OCI-LY7 (cell line): ENCODE results near the gene PLPPR3. TPM values are rescaled to one million over a fixed set of nuclear protein-coding genes. Genes with fewer than 3 reads are reported as not detected.

ENCODE experiments used
- BruUV-seq: library from RNA; stranded (reverse); fragments of 400-500 nt; replicated peaks from 2 replicates; lab custom pipeline; 2021; lab: Mats Ljungman, UMichigan
- CTCF ChIA-PET: fragments of 300-600 bp; sonication (Branson Sonifier 250); formaldehyde crosslinking; loops from one replicate; lab custom pipeline; 2022; ENCODE audit warnings: antibody characterized with exemption; ENCODE audit not compliant: unreplicated experiment; lab: Charles Lee
- POLR2A ChIA-PET: fragments of 300-600 bp; sonication (Branson Sonifier 250); formaldehyde crosslinking; loops from one replicate; lab custom pipeline; 2022; ENCODE audit warnings: antibody characterized with exemption; lab: Charles Lee
- DNase-seq: peaks from one replicate; pipeline ENCODE4 v3.0.0-alpha.2; 2015; ENCODE audit warnings: low spot score
- H2AFZ ChIP-seq: fragments of 200-600 bp; sonication (generic), shearing (Covaris generic); 2 replicates; pipeline ENCODE4 v1.6.1; 2014; ENCODE audit warnings: mild to moderate bottlenecking, antibody characterized with exemption, low read length, moderate library complexity
- H3K27ac ChIP-seq: fragments of 200-600 bp; sonication (generic); 2 replicates; pipeline ENCODE4 v1.5.1; 2014; ENCODE audit warnings: mixed run types, low read depth, mild to moderate bottlenecking, moderate library complexity, low read length, inconsistent platforms; ENCODE audit not compliant: poor library complexity, severe bottlenecking
- H3K36me3 ChIP-seq: fragments of 200-600 bp; sonication (generic); 2 replicates; pipeline ENCODE4 v1.6.1; 2014; ENCODE audit warnings: mild to moderate bottlenecking, antibody characterized with exemption, low read length, moderate library complexity, mixed read lengths; ENCODE audit not compliant: insufficient read depth
- H3K4me1 ChIP-seq: fragments of 200-600 bp; sonication (generic); 2 replicates; pipeline ENCODE4 v1.5.1; 2014; ENCODE audit warnings: mild to moderate bottlenecking, low read length; ENCODE audit not compliant: insufficient read depth, poor library complexity, severe bottlenecking
- H3K4me2 ChIP-seq: fragments of 200-600 bp; sonication (generic); 2 replicates; pipeline ENCODE4 v1.6.1; 2014; ENCODE audit warnings: mild to moderate bottlenecking, low read length
- H3K4me3 ChIP-seq: fragments of 200-600 bp; sonication (generic); 2 replicates; pipeline ENCODE4 v1.5.1; 2014; ENCODE audit warnings: mild to moderate bottlenecking, low read depth, low read length; ENCODE audit not compliant: poor library complexity, severe bottlenecking
- H3K79me2 ChIP-seq: fragments of 200-600 bp; sonication (generic); 2 replicates; pipeline ENCODE4 v1.6.1; 2016; ENCODE audit warnings: low read depth, mild to moderate bottlenecking, low read length, moderate library complexity, mixed read lengths; ENCODE audit not compliant: insufficient read depth
- H3K9me2 ChIP-seq: fragments of 200-600 bp; sonication (generic); 2 replicates; pipeline ENCODE4 v1.6.1; 2016; ENCODE audit warnings: mild to moderate bottlenecking, low read length, mixed read lengths; ENCODE audit not compliant: insufficient read depth
- H3K9me3 ChIP-seq: fragments of 200-600 bp; sonication (generic); 2 replicates; pipeline ENCODE4 v1.6.1; 2014; ENCODE audit warnings: mild to moderate bottlenecking, mixed run types, low read length, mixed read lengths
- H4K20me1 ChIP-seq: fragments of 200-600 bp; sonication (generic); 2 replicates; pipeline ENCODE4 v1.6.1; 2014; ENCODE audit warnings: mild to moderate bottlenecking, antibody characterized with exemption, low read length, moderate library complexity, mixed read lengths; ENCODE audit not compliant: insufficient read depth
- EZH2phosphoT487 ChIP-seq: fragments of 200-600 bp; sonication (generic); IDR thresholded peaks from 2 replicates; pipeline ENCODE4 v1.6.1; 2018; ENCODE audit warnings: low read depth, borderline replicate concordance, mild to moderate bottlenecking, mixed run types, antibody characterized with exemption, low read length, moderate library complexity, mixed read lengths
- intact Hi-C: fragments of 100-400 bp; cut with micrococcal nuclease; formaldehyde crosslinking; loops from one replicate; pipeline ENCODE4 v1.10.0; 2022; ENCODE audit not compliant: unreplicated experiment
- total RNA-seq, 2 experiments: library from RNA; depleted of rRNA in 1 of 2; stranded (reverse); fragments of >200 nt in 1 of 2; shearing (Covaris generic) in 1 of 2; gene quantifications; 2 replicates each; pipeline ENCODE4 v1.2.3, GENCODE V29; 2014 to 2022
- TF ChIP-seq, protein P1 (sequence below): fragments of 200-600 bp; sonication (generic); conservative IDR thresholded peaks from 2 replicates; pipeline ENCODE4 v1.5.1; 2014; ENCODE audit warnings: mild to moderate bottlenecking, antibody characterized with exemption, low read length, moderate library complexity, mixed read lengths

Gene PLPPR3
- total RNA-seq, 2 experiments from 2014 or later, result not detected

DNA sequence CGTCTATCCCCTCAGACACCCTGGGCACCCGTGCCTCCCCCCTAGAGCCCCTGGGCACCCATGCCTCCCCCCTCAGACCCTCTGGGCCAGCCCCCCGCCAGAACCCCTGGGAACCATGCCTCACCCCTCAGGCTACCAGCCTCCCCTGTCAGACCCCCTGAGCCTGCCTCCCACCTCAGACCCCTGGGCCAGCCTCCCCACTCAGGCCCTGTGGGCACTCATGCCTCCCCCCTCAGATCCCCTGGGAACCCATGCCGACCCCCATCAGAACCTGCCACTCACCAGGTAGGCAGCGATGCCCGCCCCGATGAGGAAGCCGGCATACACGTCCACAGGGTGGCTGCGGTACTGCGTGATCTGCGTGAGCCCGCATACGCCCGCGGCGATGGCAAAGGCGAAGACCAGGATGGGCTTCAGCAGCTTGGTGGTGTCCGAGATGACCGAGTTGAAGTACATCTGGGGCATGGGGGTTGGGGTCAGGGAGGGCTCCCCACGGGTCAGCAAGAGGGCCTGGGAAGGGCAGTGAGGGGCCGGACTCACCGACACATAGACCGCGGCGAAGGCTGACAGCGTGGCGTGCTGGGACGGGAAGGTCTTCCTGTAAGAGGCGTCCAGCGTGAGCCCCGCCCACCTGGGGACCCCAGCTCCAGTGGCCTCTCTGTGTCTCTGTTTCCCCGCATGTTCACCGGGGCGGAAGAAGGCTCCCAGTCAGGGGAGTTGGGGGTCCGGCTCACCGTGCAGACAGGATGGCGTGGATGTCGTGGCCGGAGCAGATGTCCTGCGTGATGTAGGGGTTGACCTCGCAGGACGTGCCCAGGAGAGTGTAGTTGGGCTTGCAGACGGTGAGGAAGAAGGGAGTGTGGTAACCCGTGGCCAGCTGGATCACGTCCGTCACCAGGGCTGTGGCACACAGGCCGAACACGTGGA is 7.3 kb downstream of the PLPPR3 start:
- H3K4me1 ChIP-seq, result no peaks in the 10 kb centered on the region
- no TSS peak for BruUV-seq
- POLR2A ChIA-PET, result no interaction called here
- DNase-seq, result no peak
- no peak for TF ChIP-seq EZH2phosphoT487
- TF ChIP-seq, protein P1, sequence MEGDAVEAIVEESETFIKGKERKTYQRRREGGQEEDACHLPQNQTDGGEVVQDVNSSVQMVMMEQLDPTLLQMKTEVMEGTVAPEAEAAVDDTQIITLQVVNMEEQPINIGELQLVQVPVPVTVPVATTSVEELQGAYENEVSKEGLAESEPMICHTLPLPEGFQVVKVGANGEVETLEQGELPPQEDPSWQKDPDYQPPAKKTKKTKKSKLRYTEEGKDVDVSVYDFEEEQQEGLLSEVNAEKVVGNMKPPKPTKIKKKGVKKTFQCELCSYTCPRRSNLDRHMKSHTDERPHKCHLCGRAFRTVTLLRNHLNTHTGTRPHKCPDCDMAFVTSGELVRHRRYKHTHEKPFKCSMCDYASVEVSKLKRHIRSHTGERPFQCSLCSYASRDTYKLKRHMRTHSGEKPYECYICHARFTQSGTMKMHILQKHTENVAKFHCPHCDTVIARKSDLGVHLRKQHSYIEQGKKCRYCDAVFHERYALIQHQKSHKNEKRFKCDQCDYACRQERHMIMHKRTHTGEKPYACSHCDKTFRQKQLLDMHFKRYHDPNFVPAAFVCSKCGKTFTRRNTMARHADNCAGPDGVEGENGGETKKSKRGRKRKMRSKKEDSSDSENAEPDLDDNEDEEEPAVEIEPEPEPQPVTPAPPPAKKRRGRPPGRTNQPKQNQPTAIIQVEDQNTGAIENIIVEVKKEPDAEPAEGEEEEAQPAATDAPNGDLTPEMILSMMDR, result no peak
- no peaks in the 10 kb centered on the region for H3K9me3 ChIP-seq
- H3K79me2 ChIP-seq, result no peaks in the 10 kb centered on the region
- intact Hi-C loops, result no loop called here
- no peaks in the 10 kb centered on the region for H3K9me2 ChIP-seq
- no peak overlapping the region for H2AFZ ChIP-seq
- no peaks in the 10 kb centered on the region for H4K20me1 ChIP-seq
- H3K36me3 ChIP-seq, result peaks cover 73% of the 10 kb centered on the region
- CTCF ChIA-PET, result no interaction called here
- H3K4me3 ChIP-seq, result no peak overlapping the region
- H3K27ac ChIP-seq, result no peak overlapping the region
- no peak overlapping the region for H3K4me2 ChIP-seq

DNA sequence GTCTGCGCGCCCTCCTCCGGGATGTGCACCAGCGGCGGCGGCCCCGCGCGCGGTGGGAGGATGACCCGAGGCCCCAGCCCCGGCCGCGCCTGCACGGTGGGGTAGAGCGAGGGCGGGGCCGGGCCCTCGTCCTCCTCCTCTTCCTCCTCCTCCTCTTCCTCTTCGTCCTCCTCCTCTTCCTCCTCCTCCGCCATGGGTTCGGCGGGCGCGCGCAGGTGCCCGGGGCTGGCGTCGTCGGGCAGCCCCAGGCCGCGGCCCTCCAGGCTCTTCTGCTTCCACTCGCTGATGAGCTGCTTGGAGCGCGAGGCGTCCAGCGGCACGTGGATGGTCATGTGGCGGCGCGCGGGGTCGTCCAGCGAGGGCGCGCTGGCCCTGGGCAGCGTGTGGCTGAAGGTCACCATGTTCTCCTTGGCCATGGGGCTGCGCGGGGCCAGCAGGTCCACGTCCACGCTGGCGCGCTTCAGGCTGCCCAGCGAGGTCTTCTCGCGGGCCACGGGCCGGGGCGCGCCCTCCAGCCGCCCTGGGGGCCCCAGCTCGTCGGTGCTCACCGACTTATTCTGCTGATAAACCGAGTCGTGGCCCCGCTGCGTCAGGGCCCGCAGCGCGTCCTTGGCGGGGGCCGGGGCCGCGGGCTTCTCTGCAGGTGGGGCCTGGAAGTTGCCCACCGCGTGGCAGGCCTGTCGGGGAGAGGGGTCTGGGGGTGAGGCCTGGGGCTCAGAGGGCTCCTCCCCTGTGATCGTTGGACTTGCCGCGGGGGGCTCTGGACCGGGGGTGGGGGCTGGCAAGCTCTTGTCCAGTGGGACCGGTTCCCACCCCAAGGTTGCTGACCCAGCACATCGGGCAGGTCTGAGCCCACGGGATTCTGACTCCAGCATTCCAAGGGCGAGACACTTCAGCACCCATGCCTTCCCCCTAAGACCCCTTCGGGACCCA is 8.3 kb downstream of the PLPPR3 start:
- no peak overlapping the region for H3K4me3 ChIP-seq
- BruUV-seq, result no TSS peak

More for the DNA sequence above, 8.3 kb downstream of the PLPPR3 start:
- Histone ChIP-seq H3K27ac (no peak overlapping the region), H3K9me3 (no peaks in the 10 kb centered on the region), H2AFZ (no peak overlapping the region), H3K9me2 (no peaks in the 10 kb centered on the region), H3K4me1 (no peaks in the 10 kb centered on the region), H3K4me2 (no peak overlapping the region), H3K36me3 (peaks cover 81% of the 10 kb centered on the region), H3K79me2 (no peaks in the 10 kb centered on the region), H4K20me1 (no peaks in the 10 kb centered on the region)
- ChIA-PET POLR2A (interaction anchor here (0.6 kb wide), 1 partner anchor 102 kb away, joined by 4 read pairs; no protein-coding TSS in a partner anchor), CTCF (no interaction called here)
- TF ChIP-seq, protein P1, result no peak
- no peak for TF ChIP-seq EZH2phosphoT487
- intact Hi-C loops, result no loop called here
- DNase-seq, result no peak
